Hepatocyte (in vitro differentiated cells): ENCODE data around the gene LIN28A. TPM values are rescaled to one million over a fixed set of nuclear protein-coding genes. Genes with fewer than 3 reads are reported as not detected.
A peak's percentile ranks its signal among the peaks of the same experiment; 100 is the strongest.

Experiments
- DNase-seq: peaks from one replicate; pipeline ENCODE4 v3.0.0-alpha.2; 2016; ENCODE audit warnings: low spot score
- H2AFZ ChIP-seq: fragments of 200-600 bp; sonication (generic); 2 replicates; pipeline ENCODE4 v1.6.0; 2016; ENCODE audit warnings: antibody characterized with exemption, mild to moderate bottlenecking
- H3K27ac ChIP-seq: fragments of 200-600 bp; sonication (generic); 2 replicates; pipeline ENCODE4 v1.5.1; 2016; ENCODE audit warnings: mild to moderate bottlenecking
- H3K27me3 ChIP-seq: fragments of 200-600 bp; sonication (generic); 2 replicates; pipeline ENCODE4 v1.6.1; 2016
- H3K36me3 ChIP-seq: fragments of 200-600 bp; sonication (generic); replicated peaks from 2 replicates; pipeline ENCODE4 v1.5.1; 2016; ENCODE audit warnings: low read depth; ENCODE audit not compliant: insufficient read depth
- H3K4me1 ChIP-seq: fragments of 200-600 bp; sonication (generic); 2 replicates; pipeline ENCODE4 v1.5.1; 2016; ENCODE audit warnings: mild to moderate bottlenecking, moderate library complexity; ENCODE audit not compliant: insufficient read depth
- H3K4me2 ChIP-seq: fragments of 200-600 bp; sonication (generic); 2 replicates; pipeline ENCODE4 v1.6.0; 2016
- H3K4me3 ChIP-seq: fragments of 200-600 bp; sonication (generic); 2 replicates; pipeline ENCODE4 v1.5.1; 2016; ENCODE audit warnings: mild to moderate bottlenecking
- H3K79me2 ChIP-seq: fragments of 200-600 bp; sonication (generic); 2 replicates; pipeline ENCODE4 v1.6.0; 2017; ENCODE audit warnings: mild to moderate bottlenecking
- H3K9me2 ChIP-seq: fragments of 200-600 bp; sonication (generic); replicated peaks from 2 replicates; pipeline ENCODE4 v1.6.0; 2017; ENCODE audit warnings: mild to moderate bottlenecking; ENCODE audit not compliant: insufficient read depth
- H3K9me3 ChIP-seq: fragments of 200-600 bp; sonication (generic); 2 replicates; pipeline ENCODE4 v1.5.1; 2016; ENCODE audit warnings: low read depth, mild to moderate bottlenecking
- H4K20me1 ChIP-seq: fragments of 200-600 bp; sonication (generic); 2 replicates; pipeline ENCODE4 v1.6.0; 2016; ENCODE audit warnings: mild to moderate bottlenecking; ENCODE audit not compliant: insufficient read depth, poor library complexity, severe bottlenecking
- EZH2 ChIP-seq: fragments of 200-600 bp; sonication (generic); IDR thresholded peaks from 2 replicates; pipeline ENCODE4 v1.6.1; 2016; ENCODE audit warnings: antibody characterized with exemption, mild to moderate bottlenecking, borderline replicate concordance
- EZH2phosphoT487 ChIP-seq: fragments of 200-600 bp; sonication (generic); IDR thresholded peaks from one replicate; pipeline ENCODE4 v1.6.1; 2018; ENCODE audit warnings: antibody characterized with exemption, mild to moderate bottlenecking, low read depth, moderate library complexity; ENCODE audit not compliant: unreplicated experiment, severe bottlenecking
- WGBS: methylation state at CpG from one replicate; pipeline ENCODE4 v1.1.6; 2016; ENCODE audit warnings: low lambda C conversion rate; ENCODE audit errors: missing lambda C conversion rate; 5-methylcytosine and 5-hydroxymethylcytosine counted together
- polyA plus RNA-seq: library from polyadenylated mRNA; unstranded; fragments of >200 nt; fragmentation: Nextera tagmentation; extraction: Ambion mirVana; gene quantifications from 2 replicates; pipeline ENCODE4 v1.2.1, GENCODE V29; 2016
- total RNA-seq: library from RNA; depleted of rRNA; stranded (reverse); fragments of >200 nt; gene quantifications from 2 replicates; pipeline ENCODE4 v1.2.3, GENCODE V29; 2014
- TF ChIP-seq, protein P1 (sequence below): fragments of 200-600 bp; sonication (generic); IDR thresholded peaks from 2 replicates; pipeline ENCODE4 v1.5.1; 2016; ENCODE audit warnings: antibody characterized with exemption, mild to moderate bottlenecking; ENCODE audit not compliant: poor library complexity

The LIN28A gene, protein sequence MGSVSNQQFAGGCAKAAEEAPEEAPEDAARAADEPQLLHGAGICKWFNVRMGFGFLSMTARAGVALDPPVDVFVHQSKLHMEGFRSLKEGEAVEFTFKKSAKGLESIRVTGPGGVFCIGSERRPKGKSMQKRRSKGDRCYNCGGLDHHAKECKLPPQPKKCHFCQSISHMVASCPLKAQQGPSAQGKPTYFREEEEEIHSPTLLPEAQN
- 0.43 and 0.64 TPM in 2 replicates for total RNA-seq
- polyA plus RNA-seq: 0.13 and 0.23 TPM in 2 replicates

DNA sequence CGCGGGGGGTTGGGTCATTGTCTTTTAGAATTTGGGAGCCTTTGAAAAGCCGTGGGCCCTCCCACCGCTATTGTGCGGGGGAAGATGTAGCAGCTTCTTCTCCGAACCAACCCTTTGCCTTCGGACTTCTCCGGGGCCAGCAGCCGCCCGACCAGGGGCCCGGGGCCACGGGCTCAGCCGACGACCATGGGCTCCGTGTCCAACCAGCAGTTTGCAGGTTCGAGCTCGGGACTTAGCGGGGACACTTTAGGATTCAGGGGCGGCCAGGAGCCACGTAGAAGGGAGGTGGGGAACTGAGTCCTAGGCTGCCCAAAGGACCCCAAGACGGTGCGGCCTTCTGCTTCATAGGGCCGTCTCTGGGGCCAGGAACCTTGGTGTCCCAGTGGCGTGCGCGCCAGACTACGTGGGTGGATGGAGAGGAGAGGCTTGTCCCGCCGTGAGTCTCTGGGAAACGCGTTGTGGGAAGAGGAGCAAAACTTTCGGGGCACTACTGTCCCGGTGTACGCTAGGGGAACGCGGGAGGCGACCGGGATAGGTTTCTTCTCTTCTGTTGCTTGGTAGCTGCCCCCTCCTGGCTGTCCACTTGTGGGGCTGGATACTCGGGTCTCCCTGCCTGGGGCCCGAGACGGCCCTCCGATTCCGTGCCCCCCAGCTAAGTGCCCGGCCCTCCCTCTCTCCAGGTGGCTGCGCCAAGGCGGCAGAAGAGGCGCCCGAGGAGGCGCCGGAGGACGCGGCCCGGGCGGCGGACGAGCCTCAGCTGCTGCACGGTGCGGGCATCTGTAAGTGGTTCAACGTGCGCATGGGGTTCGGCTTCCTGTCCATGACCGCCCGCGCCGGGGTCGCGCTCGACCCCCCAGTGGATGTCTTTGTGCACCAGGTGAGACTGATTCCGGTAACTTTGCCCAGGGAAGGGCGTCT lies at the start of gene LIN28A:
Gene LIN28A, plus strand, starts transcription at position 112 of the 918 bp plus-strand sequence. Its CDS starts 75 bp downstream, at position 187.
- Histone ChIP-seq H4K20me1 (no peaks in the 10 kb centered on the region), H3K9me3 (no peaks in the 10 kb centered on the region), H3K4me3 (no peak within 1 kb of the TSS), H3K27me3 (peaks cover 63% of the 10 kb centered on the region), H2AFZ (no peak within 1 kb of the TSS), H3K27ac (no peak within 1 kb of the TSS), H3K79me2 (no peaks in the 10 kb centered on the region), H3K4me1 (no peaks in the 10 kb centered on the region), H3K9me2 (no peaks in the 10 kb centered on the region), H3K36me3 (no peaks in the 10 kb centered on the region), H3K4me2 (peak within 1 kb of the TSS; percentile 29)
- DNase-seq: no peak
- 3% methylated on average over 47 of the region's 70 CpGs for WGBS
- peak; percentile 93 for TF ChIP-seq EZH2
- peak; percentile 28 for TF ChIP-seq EZH2phosphoT487
- TF ChIP-seq, protein P1, sequence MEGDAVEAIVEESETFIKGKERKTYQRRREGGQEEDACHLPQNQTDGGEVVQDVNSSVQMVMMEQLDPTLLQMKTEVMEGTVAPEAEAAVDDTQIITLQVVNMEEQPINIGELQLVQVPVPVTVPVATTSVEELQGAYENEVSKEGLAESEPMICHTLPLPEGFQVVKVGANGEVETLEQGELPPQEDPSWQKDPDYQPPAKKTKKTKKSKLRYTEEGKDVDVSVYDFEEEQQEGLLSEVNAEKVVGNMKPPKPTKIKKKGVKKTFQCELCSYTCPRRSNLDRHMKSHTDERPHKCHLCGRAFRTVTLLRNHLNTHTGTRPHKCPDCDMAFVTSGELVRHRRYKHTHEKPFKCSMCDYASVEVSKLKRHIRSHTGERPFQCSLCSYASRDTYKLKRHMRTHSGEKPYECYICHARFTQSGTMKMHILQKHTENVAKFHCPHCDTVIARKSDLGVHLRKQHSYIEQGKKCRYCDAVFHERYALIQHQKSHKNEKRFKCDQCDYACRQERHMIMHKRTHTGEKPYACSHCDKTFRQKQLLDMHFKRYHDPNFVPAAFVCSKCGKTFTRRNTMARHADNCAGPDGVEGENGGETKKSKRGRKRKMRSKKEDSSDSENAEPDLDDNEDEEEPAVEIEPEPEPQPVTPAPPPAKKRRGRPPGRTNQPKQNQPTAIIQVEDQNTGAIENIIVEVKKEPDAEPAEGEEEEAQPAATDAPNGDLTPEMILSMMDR: no peak

DNA sequence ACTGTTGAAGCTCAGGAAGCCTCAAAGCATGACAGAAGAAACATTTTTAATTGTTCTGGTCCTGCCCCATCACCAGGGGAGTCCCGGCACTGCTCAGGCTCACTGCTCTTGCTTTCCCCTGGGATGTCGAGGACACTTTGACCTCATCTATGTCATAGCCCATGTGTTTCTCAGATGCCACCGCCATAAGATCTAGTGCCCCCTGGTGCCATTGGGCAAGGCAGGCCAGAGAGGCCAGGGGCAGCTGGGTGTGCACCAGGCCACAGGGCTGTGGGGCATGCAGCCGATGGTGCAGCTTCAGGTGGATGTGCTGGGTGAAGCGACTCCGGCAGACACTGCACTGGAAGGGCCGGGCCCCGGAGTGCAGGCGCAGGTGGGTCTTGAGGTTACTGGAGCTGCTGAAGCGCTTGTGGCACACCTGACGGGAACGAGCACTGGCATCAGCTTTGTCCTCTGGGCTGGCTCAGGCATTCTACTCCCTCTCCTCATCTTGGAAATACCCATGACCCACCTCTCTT lies 49.0 kb upstream of the LIN28A start:
- no peaks in the 10 kb centered on the region for H3K36me3 ChIP-seq
- peaks cover 8% of the 10 kb centered on the region for H3K27me3 ChIP-seq
- no peak overlapping the region for H3K27ac ChIP-seq
- H3K9me2 ChIP-seq: no peaks in the 10 kb centered on the region
- H3K4me1 ChIP-seq: peaks cover 15% of the 10 kb centered on the region
- DNase-seq: no peak
- H3K4me3 ChIP-seq: no peak overlapping the region
- H4K20me1 ChIP-seq: no peaks in the 10 kb centered on the region
- WGBS: 94% methylated on average over 12 of the region's 12 CpGs
- TF ChIP-seq, protein P1: no peak
- no peak for TF ChIP-seq EZH2phosphoT487
- no peak overlapping the region for H3K4me2 ChIP-seq
- no peaks in the 10 kb centered on the region for H3K9me3 ChIP-seq
- no peaks in the 10 kb centered on the region for H3K79me2 ChIP-seq
- H2AFZ ChIP-seq: no peak overlapping the region

DNA sequence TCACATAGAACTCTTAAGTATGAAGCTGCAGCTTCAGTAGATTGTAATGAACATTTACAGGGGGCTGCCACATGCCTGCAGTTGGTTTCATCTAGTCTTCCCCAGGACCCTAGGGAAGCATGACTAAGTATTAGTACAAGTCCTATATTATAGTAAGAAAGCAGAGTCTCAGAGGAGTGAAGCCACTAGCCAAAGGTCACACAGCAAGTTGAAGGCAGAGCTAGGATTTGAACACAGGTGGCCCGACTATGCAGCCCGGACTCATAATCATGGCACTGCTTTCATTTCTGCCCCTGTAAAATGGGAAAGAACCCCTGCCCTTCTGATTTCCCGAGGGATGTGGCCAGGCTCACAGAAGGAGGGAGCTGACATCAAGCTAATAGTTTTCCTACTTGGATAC lies 48.3 kb upstream of the LIN28A start:
- H3K36me3 ChIP-seq: no peaks in the 10 kb centered on the region
- H3K79me2 ChIP-seq: no peaks in the 10 kb centered on the region
- DNase-seq: no peak
- H2AFZ ChIP-seq: no peak overlapping the region
- TF ChIP-seq EZH2 (no peak), EZH2phosphoT487 (no peak)
- TF ChIP-seq, protein P1: no peak
- no peak overlapping the region for H3K4me3 ChIP-seq
- no peak overlapping the region for H3K4me2 ChIP-seq
- H3K27me3 ChIP-seq: peaks cover 8% of the 10 kb centered on the region
- H3K9me2 ChIP-seq: no peaks in the 10 kb centered on the region
- H3K27ac ChIP-seq: no peak overlapping the region
- no peaks in the 10 kb centered on the region for H3K9me3 ChIP-seq
- WGBS: 92% methylated on average over 3 of the region's 3 CpGs
- H4K20me1 ChIP-seq: no peaks in the 10 kb centered on the region
- H3K4me1 ChIP-seq: peaks cover 15% of the 10 kb centered on the region
